H54 (cell line): ENCODE results near the gene APP.

Experiments used
- DNase-seq: peaks from one replicate; pipeline ENCODE4 v3.0.0; 2011; ENCODE audit warnings: low spot score, mixed read lengths; ENCODE audit not compliant: insufficient read length
- FAIRE-seq: peaks from 3 replicates; lab custom pipeline; 2011; peaks lifted over from hg19 to GRCh38; lab: Jason Lieb, UNC
- POLR2A ChIP-seq: IDR thresholded peaks from 2 replicates; pipeline ENCODE4 v1.6.1; 2011; ENCODE audit warnings: low read depth, mild to moderate bottlenecking, low read length

APP gene

DNA sequence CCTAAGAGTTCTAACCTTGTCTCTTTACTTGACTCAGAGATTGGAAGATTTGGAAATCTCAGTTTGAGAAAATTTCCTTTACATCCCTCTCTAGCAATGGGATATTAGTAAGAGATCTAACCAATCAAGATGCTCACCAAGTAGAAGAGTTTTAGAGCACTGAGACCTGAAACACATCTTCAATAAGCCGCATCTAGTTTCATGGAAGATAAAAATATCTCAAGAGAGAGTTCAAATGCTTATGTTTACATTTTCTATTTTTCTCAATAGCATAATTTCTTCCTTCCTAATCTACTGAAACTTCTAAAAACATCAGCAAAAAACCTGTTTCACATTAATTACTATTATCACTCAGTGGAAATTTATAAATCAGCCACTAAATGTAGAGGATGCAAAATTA is 165.1 kb downstream of the APP start:
- FAIRE-seq (no peak), DNase-seq (no peak)
- TF ChIP-seq POLR2A, result no peak

DNA sequence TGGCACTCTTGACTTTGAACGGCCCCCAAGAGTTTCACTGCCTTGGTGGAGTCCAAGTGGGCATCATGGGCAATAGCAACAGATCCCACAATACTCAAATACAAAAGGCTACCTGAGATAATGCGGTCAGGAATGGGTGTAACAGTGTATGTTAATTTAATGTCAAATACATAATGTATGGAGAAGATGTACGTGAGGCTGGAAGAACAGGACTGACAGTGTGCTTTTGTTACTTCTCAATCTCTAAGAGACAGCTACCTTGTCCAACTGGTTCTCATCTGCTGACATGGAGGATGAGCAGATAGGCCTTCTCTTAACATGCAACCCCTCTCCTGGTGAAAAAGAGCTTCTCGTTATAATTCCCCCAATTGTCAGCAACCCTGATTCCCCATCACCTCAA is 167.2 kb downstream of the APP start:
- DNase-seq (no peak), FAIRE-seq (no peak)
- no peak for TF ChIP-seq POLR2A

- FAIRE-seq (no peak), DNase-seq (no peak)
- no peak for TF ChIP-seq POLR2A
Observed at GRCh38 chr21:26001356-26001755, 169.2 kb downstream of the APP start.

GRCh38 chr21:25999921-26000582 is 170.5 kb downstream of the APP start:
- FAIRE-seq (no peak), DNase-seq (no peak)
- TF ChIP-seq POLR2A, result no peak

GRCh38 chr21:25997788-25998611 is 172.6 kb downstream of the APP start:
- DNase-seq (no peak), FAIRE-seq (no peak)
- TF ChIP-seq POLR2A, result no peak

- TF ChIP-seq POLR2A, result no peak
- DNase-seq (no peak), FAIRE-seq (no peak)
Observed at GRCh38 chr21:25995278-25995677, 175.3 kb downstream of the APP start.

DNA sequence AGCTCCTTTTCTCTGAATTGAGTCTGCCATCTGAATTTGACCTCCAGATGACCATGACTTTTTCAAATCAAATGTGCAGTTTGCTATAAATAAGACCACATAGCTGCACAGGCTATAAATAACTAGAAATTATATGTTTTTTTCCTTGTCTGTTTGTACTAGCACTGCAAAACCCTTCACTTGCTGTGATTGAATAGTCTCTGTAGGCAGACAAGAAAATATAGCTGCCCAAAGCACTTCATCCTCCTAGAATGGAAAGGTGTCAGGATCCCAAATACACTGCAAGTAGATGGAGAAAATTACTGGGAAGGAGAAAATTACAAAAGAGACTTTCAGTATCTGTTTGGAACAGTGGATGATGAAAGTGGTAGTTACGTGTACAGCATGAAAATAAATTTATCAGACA is 175.8 kb downstream of the APP start:
- no peak for FAIRE-seq
- DNase-seq, result no peak
- no peak for TF ChIP-seq POLR2A

DNA sequence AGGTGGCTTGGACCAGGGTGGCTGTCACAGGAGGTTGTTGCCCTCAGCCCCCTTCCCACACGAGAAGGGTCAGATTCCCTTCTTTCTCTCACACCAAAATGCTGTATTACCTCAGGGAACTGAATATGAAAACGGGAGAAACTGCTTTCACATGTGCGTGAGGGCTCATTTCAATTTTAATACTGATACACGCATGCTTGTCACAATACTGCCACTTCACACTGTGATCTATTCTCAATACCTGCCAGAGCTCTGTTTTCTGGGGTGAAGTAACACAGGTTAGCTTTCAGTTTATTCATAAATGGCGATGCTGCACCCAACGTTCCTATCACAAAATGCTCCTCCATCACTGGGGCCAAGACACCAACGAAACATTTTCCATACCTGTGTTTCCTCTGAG is 181.8 kb downstream of the APP start:
- TF ChIP-seq POLR2A, result no peak
- no peak for DNase-seq
- no peak for FAIRE-seq

DNA sequence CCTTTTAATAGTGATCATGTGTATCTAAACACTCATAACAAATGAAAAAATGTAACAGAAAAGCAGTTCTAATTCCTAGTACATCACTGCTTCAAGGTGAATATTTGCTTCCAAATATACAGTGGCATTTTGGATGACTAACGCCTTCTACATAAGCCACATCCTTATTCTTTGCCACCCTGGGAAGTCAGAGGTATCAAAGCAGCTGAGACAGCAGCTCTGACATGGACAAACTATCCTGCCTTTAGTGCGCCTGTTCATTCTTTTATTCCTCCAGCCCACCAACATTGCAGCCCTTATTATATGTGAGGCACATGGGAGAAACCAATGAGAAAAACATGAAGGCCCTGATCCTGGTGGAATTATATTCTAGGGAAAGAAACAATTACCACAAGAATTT is 183.0 kb downstream of the APP start:
- DNase-seq, result no peak
- TF ChIP-seq POLR2A, result no peak
- no peak for FAIRE-seq

DNA sequence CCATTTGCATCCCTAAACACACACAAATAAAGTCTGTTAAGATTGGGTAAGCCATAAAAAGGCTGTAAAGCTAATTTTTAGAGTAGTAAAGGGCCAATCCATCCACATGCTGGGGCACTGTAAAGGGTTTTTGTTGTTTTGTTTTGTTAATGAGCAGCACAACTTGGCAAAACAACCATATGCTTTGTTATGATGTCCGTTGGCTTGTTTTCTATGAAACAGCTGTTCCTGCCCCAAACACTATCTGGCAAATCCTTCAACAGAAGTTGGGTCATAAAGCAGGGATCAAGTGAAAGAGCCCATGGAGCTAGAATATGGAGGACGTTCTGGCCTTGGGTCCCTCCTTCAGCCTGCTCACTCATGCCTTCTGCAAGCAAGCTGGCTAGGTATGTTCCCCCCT is 183.6 kb downstream of the APP start:
- FAIRE-seq (no peak), DNase-seq (no peak)
- no peak for TF ChIP-seq POLR2A

DNA sequence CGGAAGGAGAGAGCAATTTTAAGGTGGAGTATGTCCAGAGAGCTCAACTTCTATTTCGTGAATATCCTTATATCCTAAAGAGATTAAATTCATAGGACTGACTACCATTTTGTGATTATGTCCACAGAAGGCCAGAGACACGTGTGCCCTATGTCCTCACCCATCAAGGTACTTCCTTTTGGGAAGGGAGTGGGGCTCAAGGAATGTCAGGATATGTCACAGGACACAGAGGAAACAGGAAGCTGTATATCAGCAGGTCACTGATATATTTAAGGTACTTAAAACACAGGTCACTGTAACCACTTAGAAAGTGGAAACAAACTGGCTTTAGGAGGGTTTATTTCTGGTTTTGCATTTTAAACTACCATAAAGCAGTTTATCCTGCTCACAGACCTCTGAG is 184.6 kb downstream of the APP start:
- no peak for DNase-seq
- no peak for FAIRE-seq
- TF ChIP-seq POLR2A, result no peak

DNA sequence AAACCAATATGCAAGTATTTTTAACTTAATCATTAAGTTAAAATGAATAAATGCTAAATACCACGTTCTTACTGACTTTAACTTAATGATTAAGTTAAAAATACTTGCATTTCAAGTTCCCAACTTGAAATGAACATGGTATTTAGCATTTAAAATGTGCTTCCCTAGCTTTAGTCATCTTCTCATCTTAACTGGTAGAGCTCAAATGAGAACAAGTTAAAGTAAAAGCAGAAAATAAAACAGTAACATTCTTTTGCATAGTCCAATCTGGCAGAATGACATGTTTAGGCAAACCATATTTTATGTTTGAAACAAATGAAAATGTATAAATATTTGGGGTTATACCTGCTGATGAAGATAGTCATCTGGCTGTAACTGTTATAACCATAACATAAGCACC is 186.0 kb downstream of the APP start:
- no peak for FAIRE-seq

GRCh38 chr21:25983745-25984144 is 186.8 kb downstream of the APP start:
- FAIRE-seq (no peak), DNase-seq (no peak)
- TF ChIP-seq POLR2A, result no peak

More for the DNA sequence above, 186.0 kb downstream of the APP start:
- TF ChIP-seq POLR2A, result no peak
- DNase-seq, result no peak

- FAIRE-seq (no peak), DNase-seq (no peak)
- TF ChIP-seq POLR2A, result no peak
Observed at GRCh38 chr21:25980710-25981109, 189.9 kb downstream of the APP start.
